Stimulated activated CD8-positive, alpha-beta memory T cell treated with anti-CD3 and anti-CD28 coated beads, Interleukin-7, amount 100 ng/mL, for 1 hour (primary cell): ENCODE measurements around the gene RAD51B.
"Not testable (repeated sequence)": the region's sequence is repeated elsewhere in the genome, so short reads cannot be mapped to it uniquely, and the experiment has no call there.

Experiments used
- DNase-seq, 2 donors: peaks; one replicate each; pipeline ENCODE4 v3.0.0-alpha.2; 2020; ENCODE audit warnings: low read depth in 2 of 2

RAD51B gene

GRCh38 chr14:67949771-67950170, 130.2 kb downstream of the RAD51B start:
- no peak for DNase-seq

- no peak for DNase-seq
Observed at GRCh38 chr14:67950386-67950785, 130.8 kb downstream of the RAD51B start.

- DNase-seq, result no peak
Observed at GRCh38 chr14:67951529-67952135, 132.1 kb downstream of the RAD51B start.

- no peak for DNase-seq
Observed at GRCh38 chr14:67952381-67952780, 132.8 kb downstream of the RAD51B start.

- no peak for DNase-seq
Observed at GRCh38 chr14:67952786-67953185, 133.2 kb downstream of the RAD51B start.

GRCh38 chr14:67955261-67955660, 135.7 kb downstream of the RAD51B start:
- DNase-seq, result no peak

GRCh38 chr14:67957946-67958345, 138.4 kb downstream of the RAD51B start:
- DNase-seq, result no peak

GRCh38 chr14:67961676-67962075, 142.1 kb downstream of the RAD51B start:
- no peak for DNase-seq

GRCh38 chr14:67962215-67962644, 142.7 kb downstream of the RAD51B start:
- DNase-seq, result no peak

GRCh38 chr14:67963545-67963944, 144.0 kb downstream of the RAD51B start:
- no peak for DNase-seq

- no peak for DNase-seq
Observed at GRCh38 chr14:67963960-67964812, 144.6 kb downstream of the RAD51B start.

GRCh38 chr14:67965696-67966095, 146.1 kb downstream of the RAD51B start:
- no peak for DNase-seq

GRCh38 chr14:67967206-67967605, 147.6 kb downstream of the RAD51B start:
- DNase-seq, result no peak

GRCh38 chr14:67967970-67968369, 148.4 kb downstream of the RAD51B start:
- not testable (repeated sequence) for DNase-seq

GRCh38 chr14:67970923-67971322, 151.3 kb downstream of the RAD51B start:
- no peak for DNase-seq

GRCh38 chr14:67971627-67972625, 152.3 kb downstream of the RAD51B start:
- DNase-seq, result no peak

GRCh38 chr14:67973436-67973835, 153.9 kb downstream of the RAD51B start:
- DNase-seq, result no peak

GRCh38 chr14:67975470-67975869, 155.9 kb downstream of the RAD51B start:
- no peak for DNase-seq

- DNase-seq, result no peak
Observed at GRCh38 chr14:67977434-67978034, 158.0 kb downstream of the RAD51B start.

GRCh38 chr14:67978749-67979148, 159.2 kb downstream of the RAD51B start:
- no peak for DNase-seq
